HG03469 (cell line): ENCODE data around the gene UBALD2.
"Not testable (repeated sequence)": the region's sequence is repeated elsewhere in the genome, so short reads cannot be mapped to it uniquely, and the experiment has no call there.

Experiments
- ATAC-seq: cut with Tn5 transposase; IDR thresholded peaks from one replicate; pipeline ENCODE4 v1.9.1; 2021; ENCODE audit warnings: mild to moderate bottlenecking, moderate library complexity, moderate number of reproducible peaks; ENCODE audit not compliant: unreplicated experiment

The UBALD2 gene

GRCh38 chr17:76243826-76244679 lies 21.1 kb upstream of the UBALD2 start:
- no peak for ATAC-seq

DNA sequence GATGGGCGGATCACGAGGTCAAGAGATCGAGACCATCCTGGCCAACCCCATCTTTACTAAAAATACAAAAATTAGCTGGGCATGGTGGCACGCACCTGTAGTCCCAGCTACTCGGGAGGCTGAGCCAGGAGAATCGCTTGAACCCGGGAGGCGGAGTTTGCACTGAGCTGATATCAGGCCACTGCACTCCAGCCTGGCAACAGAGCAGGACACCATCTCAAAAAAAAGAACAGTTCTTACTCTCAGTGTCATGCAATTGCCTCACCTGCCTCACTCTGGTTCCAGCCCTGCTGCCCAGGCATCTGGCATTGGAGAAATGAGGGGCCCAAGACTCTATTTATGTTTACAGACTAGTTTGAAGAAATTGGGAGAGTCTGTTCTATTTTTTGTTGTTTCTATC lies 20.4 kb upstream of the UBALD2 start:
- ATAC-seq = not testable (repeated sequence)

DNA sequence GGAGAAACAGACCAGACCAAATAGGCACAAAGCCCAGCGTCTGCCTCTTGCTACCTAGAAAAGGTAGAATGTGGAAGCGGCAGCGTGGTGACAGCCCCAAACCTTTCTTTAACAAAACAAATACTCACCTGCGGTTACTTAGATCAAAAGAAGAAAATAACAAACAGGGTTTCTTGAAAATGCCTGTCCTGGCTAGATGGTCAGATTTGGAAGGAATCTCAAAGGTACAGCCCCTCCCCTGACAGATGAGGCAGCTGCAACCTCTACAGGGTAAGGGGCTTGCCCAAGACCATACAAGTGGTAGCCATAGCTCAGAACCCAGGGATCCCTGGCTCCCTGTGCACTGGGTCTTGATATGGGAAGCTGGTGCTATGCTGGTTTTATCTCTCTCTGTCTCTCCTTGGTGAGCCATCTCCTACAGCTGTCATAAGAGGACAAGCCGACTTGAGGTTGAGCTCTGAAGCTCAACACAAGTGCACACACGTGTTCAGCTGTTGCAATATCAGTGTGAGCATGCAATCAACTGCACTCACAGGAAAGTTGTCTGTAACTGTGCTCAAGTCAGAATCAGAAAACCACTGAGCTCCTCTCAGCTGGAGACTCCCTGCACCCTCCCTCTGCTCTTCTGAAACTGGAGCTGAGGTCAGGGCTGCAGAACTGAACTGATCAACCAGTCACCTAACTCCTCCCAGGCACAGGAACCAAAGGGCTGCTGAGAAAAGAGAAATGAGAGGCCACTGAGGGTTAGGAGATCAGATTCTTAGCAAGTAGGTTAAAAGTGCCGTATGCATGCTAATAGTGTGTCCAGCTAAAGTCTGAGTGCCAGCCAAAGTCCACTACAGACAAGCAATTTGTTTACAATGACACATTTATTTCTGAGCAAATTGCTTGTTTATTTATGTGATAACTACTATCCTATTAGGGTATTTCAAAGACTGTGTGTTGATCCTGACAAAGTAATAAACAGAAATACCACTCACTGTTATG lies 18.8 kb upstream of the UBALD2 start:
- ATAC-seq = peak; percentile 84

DNA sequence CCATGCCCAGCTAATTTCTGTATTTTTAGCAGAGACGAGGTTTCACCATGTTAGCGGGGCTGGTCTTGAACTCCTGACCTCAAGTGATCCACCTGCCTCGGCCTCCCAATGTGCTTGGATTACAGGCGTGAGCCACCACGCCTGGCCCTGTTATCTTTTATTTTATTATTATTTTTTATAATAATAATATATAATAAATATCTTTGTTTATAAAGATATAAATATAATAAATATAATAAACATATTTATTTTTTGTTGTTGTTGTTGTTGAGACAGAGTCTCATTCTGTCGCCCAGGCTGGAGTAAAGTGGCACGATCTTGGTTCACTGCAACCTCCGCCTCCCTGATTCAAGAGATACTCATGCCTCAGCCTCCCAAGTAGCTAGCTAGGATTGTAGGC lies 17.8 kb upstream of the UBALD2 start:
- no peak for ATAC-seq

GRCh38 chr17:76248013-76248782 lies 16.9 kb upstream of the UBALD2 start:
- ATAC-seq = no peak

DNA sequence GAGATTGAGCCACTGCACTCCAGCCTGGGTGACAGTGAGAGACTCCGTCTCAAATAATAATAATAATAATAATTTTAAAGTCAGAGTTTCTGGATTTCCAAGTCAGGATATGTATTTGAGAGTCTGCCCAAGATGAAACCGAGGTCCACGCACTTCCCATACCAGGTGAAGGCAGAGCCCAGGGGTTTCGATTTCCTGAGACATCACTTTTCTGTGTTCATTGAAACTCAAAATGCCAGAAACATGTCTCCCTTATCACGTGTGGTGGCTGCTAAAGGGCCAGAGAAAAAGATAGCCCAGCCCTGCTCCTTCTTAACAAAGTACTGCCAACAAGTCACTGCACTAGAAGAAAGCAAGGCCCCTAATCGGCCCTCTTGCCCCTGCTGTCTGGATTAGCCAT lies 15.0 kb upstream of the UBALD2 start:
- no peak for ATAC-seq

GRCh38 chr17:76251478-76252039 lies 13.6 kb upstream of the UBALD2 start:
- ATAC-seq = no peak

DNA sequence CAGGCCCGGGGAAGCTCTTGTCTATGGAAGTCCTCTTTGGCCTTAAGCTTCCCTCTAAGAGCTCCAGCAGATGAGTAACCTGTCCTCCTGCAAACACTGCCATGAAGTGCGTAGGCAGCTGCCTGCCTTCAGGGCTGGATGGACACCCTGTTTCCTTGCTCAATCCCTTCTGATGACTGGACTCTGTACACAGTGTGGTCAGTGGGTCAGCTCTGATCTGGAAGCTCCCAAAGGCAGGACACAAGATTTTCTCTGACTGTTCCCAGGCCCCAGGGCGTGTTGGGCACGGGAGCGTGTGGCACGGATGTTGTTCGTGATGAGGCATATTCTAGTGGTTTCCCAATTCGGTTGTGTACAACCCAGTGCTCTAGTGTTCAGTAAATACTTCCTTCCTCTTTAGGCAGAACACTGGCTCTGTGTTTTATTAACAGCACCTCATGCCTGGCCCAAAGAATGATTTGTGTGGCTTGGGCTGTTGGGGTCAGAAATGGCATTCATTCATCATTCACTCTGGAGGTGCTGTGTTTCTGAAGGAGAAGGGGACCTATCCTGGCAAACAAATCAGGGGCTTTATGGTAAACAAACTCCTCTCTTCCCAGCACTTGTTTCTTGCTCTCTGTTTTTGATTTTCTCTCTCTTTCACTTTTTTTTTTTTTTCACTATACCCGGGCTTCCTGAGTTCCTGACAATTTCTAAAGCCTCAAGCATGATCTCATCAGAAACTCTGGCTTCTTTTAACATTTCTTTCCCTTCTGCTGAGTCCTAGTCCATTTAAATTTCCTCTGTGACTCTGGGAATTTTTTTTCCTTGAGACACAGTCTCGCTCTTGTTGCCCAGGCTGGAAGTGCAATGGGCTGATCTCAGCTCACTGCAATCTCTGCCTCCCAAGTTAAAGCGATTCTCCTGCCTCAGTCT lies 12.9 kb upstream of the UBALD2 start:
- ATAC-seq = no peak

- ATAC-seq = not testable (repeated sequence)
Measured at GRCh38 chr17:76252967-76253766, 12.0 kb upstream of the UBALD2 start.

GRCh38 chr17:76253841-76254240 lies 11.3 kb upstream of the UBALD2 start:
- no peak for ATAC-seq

GRCh38 chr17:76254275-76254674 lies 10.9 kb upstream of the UBALD2 start:
- ATAC-seq = no peak

- ATAC-seq = no peak
Measured at GRCh38 chr17:76255801-76256429, 9.2 kb upstream of the UBALD2 start.

GRCh38 chr17:76256430-76257050 lies 8.6 kb upstream of the UBALD2 start:
- not testable (repeated sequence) for ATAC-seq

GRCh38 chr17:76260220-76260619 lies 4.9 kb upstream of the UBALD2 start:
- no peak for ATAC-seq

DNA sequence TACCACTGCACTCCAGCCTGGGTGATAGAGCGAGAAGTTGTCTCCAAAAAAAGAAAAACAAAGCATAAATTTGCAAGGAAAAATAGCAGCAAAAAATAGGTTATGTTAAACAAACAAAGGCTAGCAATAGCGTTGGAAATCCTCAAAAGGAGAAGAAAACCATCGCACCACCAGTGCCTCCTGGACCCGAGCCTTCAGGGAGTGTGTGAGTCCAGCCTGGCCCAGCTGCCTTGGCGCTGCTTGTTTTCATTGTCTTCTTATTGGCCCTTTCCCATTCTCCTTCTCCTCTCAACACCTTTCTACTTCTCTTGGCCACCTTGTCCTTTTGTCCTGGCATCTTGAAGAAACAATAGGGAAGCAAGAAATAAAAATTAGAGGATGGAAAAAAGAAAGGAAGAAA lies 4.5 kb upstream of the UBALD2 start:
- ATAC-seq = no peak

GRCh38 chr17:76261421-76262215 lies 3.5 kb upstream of the UBALD2 start:
- no peak for ATAC-seq

GRCh38 chr17:76262732-76263344 lies 2.3 kb upstream of the UBALD2 start:
- ATAC-seq = no peak
